IMR-90 (cell line): ENCODE measurements around the gene ATOSB. TPM values are rescaled to one million over a fixed set of nuclear protein-coding genes. Genes with fewer than 3 reads are reported as not detected.

Source experiments
- ATAC-seq: fragments of 200-7000 bp; cut with Tn5 transposase; 2 replicates; pipeline ENCODE4 v1.9.1; 2020; ENCODE audit warnings: low read depth, mild to moderate bottlenecking, moderate library complexity
- BruUV-seq: library from RNA; stranded (reverse); fragments of 400-500 nt; replicated peaks from 2 replicates; lab custom pipeline; 2021; lab: Mats Ljungman, UMichigan
- CTCF ChIA-PET: fragments of 300-600 bp; formaldehyde crosslinking; extraction: SDS; loops from one replicate; lab custom pipeline; 2021; ENCODE audit warnings: antibody characterized with exemption; lab: Yijun Ruan, JAX
- POLR2A ChIA-PET: fragments of 300-600 bp; sonication (Branson Sonifier 250); formaldehyde crosslinking; loops from one replicate; lab custom pipeline; 2022; ENCODE audit warnings: antibody characterized with exemption; ENCODE audit not compliant: unreplicated experiment; lab: Charles Lee
- DNase-seq: peaks from one replicate; pipeline ENCODE4 v3.0.0; 2013
- H2AFZ ChIP-seq: replicated peaks from 2 replicates; pipeline ENCODE3; 2013; ENCODE audit warnings: low read length, mild to moderate bottlenecking; ENCODE audit not compliant: poor library complexity
- H2AK5ac ChIP-seq: 2 replicates; pipeline ENCODE4 v1.6.1; 2013; ENCODE audit warnings: low read depth, low read length, inconsistent platforms
- H2AK9ac ChIP-seq: replicated peaks from 2 replicates; pipeline ENCODE3; 2013; ENCODE audit warnings: mild to moderate bottlenecking, low read depth, low read length, moderate library complexity; ENCODE audit not compliant: poor library complexity
- H2BK120ac ChIP-seq: 2 replicates; pipeline ENCODE4 v1.6.1; 2013; ENCODE audit warnings: low read depth, low read length, inconsistent platforms
- H2BK15ac ChIP-seq: 3 replicates; pipeline ENCODE4 v1.6.1; 2013; ENCODE audit warnings: low read depth, low read length, inconsistent platforms
- H2BK20ac ChIP-seq: 2 replicates; pipeline ENCODE4 v1.6.1; 2013; ENCODE audit warnings: low read depth, mild to moderate bottlenecking, inconsistent platforms, low read length, moderate library complexity
- H2BK5ac ChIP-seq: 2 replicates; pipeline ENCODE4 v1.6.1; 2013; ENCODE audit warnings: mild to moderate bottlenecking, low read depth, low read length, inconsistent platforms; ENCODE audit not compliant: poor library complexity, severe bottlenecking
- H3K14ac ChIP-seq: replicated peaks from 2 replicates; pipeline ENCODE4 v1.6.1; 2013; ENCODE audit warnings: low read depth, low read length, inconsistent platforms
- H3K18ac ChIP-seq: 2 replicates; pipeline ENCODE4 v1.6.1; 2013; ENCODE audit warnings: low read depth, low read length, control low read depth
- H3K23ac ChIP-seq: 2 replicates; pipeline ENCODE4 v1.6.1; 2013; ENCODE audit warnings: low read depth, low read length, inconsistent platforms
- H3K27ac ChIP-seq: 2 replicates; pipeline ENCODE4 v1.5.1; 2013; ENCODE audit warnings: mild to moderate bottlenecking, control low read depth, low read length; ENCODE audit not compliant: insufficient read depth
- H3K27me3 ChIP-seq: 2 replicates; pipeline ENCODE4 v1.6.1; 2013; ENCODE audit warnings: low read length; ENCODE audit not compliant: control insufficient read depth, insufficient read depth
- H3K36me3 ChIP-seq: 2 replicates; pipeline ENCODE4 v1.6.1; 2013; ENCODE audit warnings: low read length, mixed read lengths; ENCODE audit not compliant: control insufficient read depth, insufficient read depth
- H3K4ac ChIP-seq: 2 replicates; pipeline ENCODE4 v1.6.1; 2013; ENCODE audit warnings: low read depth, low read length, inconsistent platforms
- H3K4me1 ChIP-seq: 2 replicates; pipeline ENCODE4 v1.6.1; 2013; ENCODE audit warnings: low read length, mixed read lengths; ENCODE audit not compliant: control insufficient read depth, insufficient read depth
- H3K4me2 ChIP-seq: 2 replicates; pipeline ENCODE4 v1.6.1; 2013; ENCODE audit warnings: low read depth, mild to moderate bottlenecking, control low read depth, low read length, moderate library complexity
- H3K4me3 ChIP-seq: 2 replicates; pipeline ENCODE4 v1.5.1; 2013; ENCODE audit warnings: low read depth, mild to moderate bottlenecking, control low read depth, low read length, moderate library complexity; ENCODE audit not compliant: insufficient read depth
- H3K56ac ChIP-seq: 2 replicates; pipeline ENCODE4 v1.6.1; 2013; ENCODE audit warnings: low read length, inconsistent platforms; ENCODE audit not compliant: insufficient read depth; ENCODE audit errors: extremely low read depth
- H3K79me1 ChIP-seq, 2 experiments: 2 replicates each; pipeline ENCODE4 v1.6.1; 2013; ENCODE audit warnings: low read length in 2 of 2, inconsistent platforms in 1 of 2, low read depth in 1 of 2
- H3K9ac ChIP-seq: 2 replicates; pipeline ENCODE4 v1.6.1; 2013; ENCODE audit warnings: low read depth, low read length, control low read depth
- H3K9me1 ChIP-seq: 2 replicates; pipeline ENCODE4 v1.6.1; 2013; ENCODE audit warnings: low read length, inconsistent platforms; ENCODE audit not compliant: insufficient read depth
- H3K9me3 ChIP-seq: 2 replicates; pipeline ENCODE4 v1.6.1; 2013; ENCODE audit warnings: low read length; ENCODE audit not compliant: control insufficient read depth, insufficient read depth
- H4K20me1 ChIP-seq: 2 replicates; pipeline ENCODE4 v1.6.1; 2013; ENCODE audit warnings: low read length, inconsistent platforms; ENCODE audit not compliant: insufficient read depth
- H4K5ac ChIP-seq: 2 replicates; pipeline ENCODE4 v1.6.1; 2013; ENCODE audit warnings: mild to moderate bottlenecking, low read depth, low read length, control low read depth
- H4K8ac ChIP-seq, 2 experiments: 2 replicates each; pipeline ENCODE4 v1.6.1; 2013; ENCODE audit warnings: low read depth in 2 of 2, low read length in 2 of 2, control low read depth in 1 of 2, inconsistent platforms in 1 of 2
- H4K91ac ChIP-seq: 2 replicates; pipeline ENCODE4 v1.6.1; 2013; ENCODE audit warnings: low read depth, low read length, inconsistent platforms; ENCODE audit not compliant: insufficient read depth
- BHLHE40 ChIP-seq: fragments of 150-350 bp; IDR thresholded peaks from 2 replicates; pipeline ENCODE4 v1.6.1; 2016; ENCODE audit warnings: mild to moderate bottlenecking, low read depth, low read length
- MAZ ChIP-seq: IDR thresholded peaks from 2 replicates; pipeline ENCODE4 v1.6.1; 2012; ENCODE audit warnings: low read depth, mild to moderate bottlenecking, low read length, improper control_type of control experiment, moderate library complexity, borderline replicate concordance
- MXI1 ChIP-seq: IDR thresholded peaks from 2 replicates; pipeline ENCODE4 v1.6.1; 2012; ENCODE audit warnings: low read depth, mild to moderate bottlenecking, low read length, moderate library complexity, borderline replicate concordance
- NFE2L2 ChIP-seq: fragments of 150-350 bp; IDR thresholded peaks from 2 replicates; pipeline ENCODE4 v1.6.1; 2016; ENCODE audit warnings: low read depth, mild to moderate bottlenecking, low read length
- POLR2A ChIP-seq: IDR thresholded peaks from 2 replicates; pipeline ENCODE4 v1.6.1; 2012; ENCODE audit warnings: mild to moderate bottlenecking, low read depth, low read length
- WGBS, 2 experiments: methylation state at CpG; one replicate each; pipeline versions ENCODE4 v1.1.5 to v1.1.7; 2013; ENCODE audit warnings: missing lambda C conversion rate in 2 of 2; ENCODE audit not compliant: insufficient read length in 1 of 2; ENCODE audit errors: extremely low coverage in 2 of 2; 5-methylcytosine and 5-hydroxymethylcytosine counted together
- dilution Hi-C: fragments of 300-500 bp; cut with HindIII; formaldehyde crosslinking; loops from one replicate; pipeline ENCODE4 v1.14.3; 2018; ENCODE audit warnings: low sequenced_read_pairs; ENCODE audit not compliant: unreplicated experiment
- in situ Hi-C: fragments of 300-500 bp; cut with MboI; formaldehyde crosslinking; loops from 3 replicates; pipeline ENCODE4 v1.14.3; 2019; ENCODE audit warnings: low sequenced_read_pairs, inconsistent platforms, mixed read lengths
- intact Hi-C: fragments of 100-400 bp; cut with micrococcal nuclease; formaldehyde crosslinking; loops from 2 replicates; pipeline ENCODE4 v1.10.0; 2022
- polyA plus RNA-seq, 3 experiments: library from polyadenylated mRNA; depleted of rRNA; stranded (reverse); fragments of >200 nt; gene quantifications; 2 replicates each; pipeline ENCODE4 v1.2.3, GENCODE V29; 2012; ENCODE audit warnings: low replicate concordance in 1 of 3
- total RNA-seq: library from RNA; depleted of rRNA; stranded (reverse); fragments of >200 nt; gene quantifications from 2 replicates; pipeline ENCODE4 v1.2.3, GENCODE V29; 2012

Gene ATOSB
- total and polyA plus RNA-seq, 2 of the 4 experiments (the other 2 are of a cell fraction) = 12.0 to 40.2 TPM

DNA sequence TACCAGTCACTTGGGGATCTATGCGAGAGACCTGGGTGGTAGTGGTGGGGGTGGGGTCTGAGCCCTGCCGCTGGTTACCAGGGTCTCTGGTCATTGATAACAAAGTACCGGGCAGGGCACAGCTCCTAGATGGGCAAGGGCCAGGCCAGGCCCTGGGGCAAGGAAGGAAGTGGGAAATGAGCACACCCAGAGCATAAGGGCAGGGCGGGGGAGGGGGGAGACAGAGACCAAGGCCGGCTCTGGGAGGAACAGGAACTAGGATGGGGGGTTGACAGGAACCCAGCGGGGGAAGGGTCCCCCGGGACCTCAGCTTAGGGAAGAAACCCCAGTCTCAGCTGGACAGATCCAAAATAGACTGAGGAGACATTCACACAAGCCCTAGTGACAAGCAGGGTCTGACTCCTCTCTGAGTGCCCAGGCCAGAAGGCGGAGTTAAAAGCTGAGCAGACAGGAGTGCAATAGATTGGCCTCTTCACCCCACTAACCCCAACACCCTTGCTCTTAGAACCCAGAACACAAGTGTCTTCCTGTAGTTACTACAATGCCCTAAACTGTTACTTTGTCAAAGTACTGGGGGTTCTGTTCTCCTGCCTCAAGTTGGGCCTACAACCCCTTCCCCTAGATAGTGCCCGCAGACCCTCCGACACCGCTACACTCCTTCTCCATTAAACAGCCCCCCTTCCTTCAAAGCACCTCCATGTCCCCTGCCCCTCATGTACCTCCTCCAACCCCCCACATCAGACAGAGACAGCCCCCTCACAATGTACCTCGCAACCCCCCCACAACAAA, 628 bp downstream of the ATOSB start (continued):
- TF ChIP-seq BHLHE40 = no peak
- no peak for TF ChIP-seq POLR2A
- no peak for TF ChIP-seq MXI1

DNA sequence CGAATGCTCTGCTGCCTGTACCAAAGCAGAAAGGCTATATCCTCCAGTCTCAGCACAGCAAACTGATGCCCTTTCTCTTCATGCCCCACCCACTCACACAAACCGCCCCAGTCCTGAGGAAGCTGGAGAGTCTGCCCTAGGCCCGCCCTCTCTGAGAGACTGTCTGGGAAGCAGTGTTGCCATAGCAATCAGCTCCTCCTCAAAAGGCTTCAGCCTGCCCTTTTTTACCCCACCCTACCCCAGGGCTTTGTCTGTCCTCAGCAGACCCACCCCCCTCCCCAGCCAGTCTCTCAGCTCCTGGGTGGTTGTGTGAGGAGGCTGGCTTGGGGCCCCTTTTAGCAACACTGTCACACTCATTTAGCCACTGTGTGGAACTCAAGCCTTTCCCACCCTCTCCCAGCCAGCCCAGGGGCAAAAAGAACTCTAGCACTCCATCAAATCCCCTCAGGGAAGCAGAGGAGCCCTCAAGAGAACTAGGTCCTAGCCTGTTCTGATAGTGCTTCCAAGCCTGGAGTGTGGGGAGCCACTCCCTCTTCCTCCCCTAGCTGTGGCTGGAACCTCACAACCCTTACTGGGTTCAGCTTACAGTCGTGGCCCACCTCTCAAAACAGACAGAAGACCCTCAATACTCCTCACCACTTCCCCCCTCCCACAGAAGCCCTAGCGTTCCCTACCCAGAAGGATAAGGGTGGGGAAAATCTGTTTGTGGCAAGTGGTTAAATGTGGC, 1.4 kb downstream of the ATOSB start:
- Histone ChIP-seq H4K5ac (peak overlapping the region; percentile 76), H3K4me1 (peaks cover 23% of the 10 kb centered on the region), H3K56ac (peak overlapping the region; percentile 84), H2BK20ac (peak overlapping the region; percentile 27; the same call in 1 of the 2 replicates), H4K20me1 (peaks cover 17% of the 10 kb centered on the region; the same call in 1 of the 2 replicates), H3K79me1 (peaks cover 24 to 50% of the 10 kb centered on the region in 2 experiments; a peak in 3 of 4 replicates), H3K18ac (peak overlapping the region; percentile 18), H3K36me3 (no peaks in the 10 kb centered on the region), H2AK9ac (peak overlapping the region; percentile 99), H3K23ac (peak overlapping the region; percentile 73), H2BK15ac (peak overlapping the region; percentile 92; the same call in 2 of the 3 replicates), H3K9me1 (peaks cover 13% of the 10 kb centered on the region), H3K27me3 (no peaks in the 10 kb centered on the region), H4K8ac (peak overlapping the region; percentile 76 to 77), H2AK5ac (peak overlapping the region; percentile 90), H4K91ac (peak overlapping the region; percentile 94), H3K14ac (peak overlapping the region; percentile 59), H3K4me2 (peak overlapping the region; percentile 98), H3K9me3 (no peaks in the 10 kb centered on the region), H3K9ac (peak overlapping the region; percentile 80), H3K4ac (peak overlapping the region; percentile 86), H2AFZ (peak overlapping the region; percentile 91), H2BK120ac (peak overlapping the region; percentile 83; the same call in 1 of the 2 replicates), H3K4me3 (peak overlapping the region; percentile 88), H2BK5ac (peak overlapping the region; percentile 87), H3K27ac (peak overlapping the region; percentile 85)
- BruUV-seq = no TSS peak
- peak; percentile 33 for ATAC-seq
- dilution Hi-C loops = no loop called here
- ChIA-PET POLR2A (interaction anchor here (0.6 to 0.9 kb wide), 3 partner anchors 12 to 252 kb away, joined by 3 to 6 read pairs (median 4); partner anchors contain the start of gene STOML2), CTCF (interaction anchor here (0.6 to 0.8 kb wide), 2 partner anchors 10 to 146 kb away, joined by 3 to 4 read pairs; no protein-coding TSS in a partner anchor)
- peak; percentile 94 for DNase-seq
- intact Hi-C loops = no loop called here
- in situ Hi-C loops = no loop called here
- peak; percentile 45; the same call in 1 of the 2 replicates for TF ChIP-seq MAZ
- peak; percentile 33 for TF ChIP-seq POLR2A
- no peak for TF ChIP-seq NFE2L2
- WGBS, 2 experiments = no CpG with 5 or more reads among the region's 5 CpGs
